Stimulated activated CD8-positive, alpha-beta memory T cell treated with anti-CD3 and anti-CD28 coated beads, Interleukin-15, amount 100 ng/mL, for 48 hours (primary cell): Measurements from ENCODE around the gene ZBTB8A.
A peak's percentile ranks its signal among the peaks of the same experiment; 100 is the strongest.
"Not testable (repeated sequence)": the region's sequence is repeated elsewhere in the genome, so short reads cannot be mapped to it uniquely, and the experiment has no call there.

Source experiments
- DNase-seq, 2 donors: peaks; one replicate each; pipeline ENCODE4 v3.0.0-alpha.2; 2020; ENCODE audit warnings: low read depth in 2 of 2

The ZBTB8A gene

DNA sequence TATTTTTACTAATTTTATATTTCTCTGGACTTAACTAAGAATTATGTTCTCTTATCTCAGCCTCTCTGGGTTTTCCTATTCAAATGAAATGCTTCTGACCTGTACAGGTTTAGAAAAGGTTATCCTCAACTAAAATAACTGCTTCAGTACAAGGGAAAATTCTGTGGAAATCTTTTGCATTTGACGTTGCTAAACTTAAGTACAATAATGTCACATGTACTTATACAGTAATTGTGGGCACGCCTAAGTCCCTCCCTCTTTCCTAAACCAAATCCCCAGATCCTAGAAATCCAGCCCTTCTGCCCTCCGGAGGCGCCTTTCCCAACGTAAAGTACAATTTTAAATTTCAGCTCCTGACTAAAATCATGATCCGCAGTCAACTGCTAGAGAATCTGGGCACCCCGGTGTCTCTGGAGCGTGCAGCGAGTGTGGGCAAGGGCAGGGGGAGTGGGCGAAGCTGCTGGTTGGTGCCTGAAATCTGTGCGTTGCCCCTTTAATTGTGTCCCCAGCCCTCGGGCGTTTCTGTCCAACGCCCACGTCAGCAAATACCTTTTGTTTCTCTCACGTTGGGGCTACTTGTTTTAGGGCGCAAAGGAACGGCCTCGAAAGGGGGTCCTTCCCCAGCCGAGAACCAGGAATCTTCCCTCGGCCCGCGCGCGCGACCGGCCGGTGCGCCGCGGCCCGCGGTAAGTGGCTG lies at the start of gene ZBTB8A:
Gene ZBTB8A (plus strand): TSS at position 541 of the 697 bp plus-strand sequence. CDS start 53,505 bp downstream, outside the sequence.
- no peak for DNase-seq

DNA sequence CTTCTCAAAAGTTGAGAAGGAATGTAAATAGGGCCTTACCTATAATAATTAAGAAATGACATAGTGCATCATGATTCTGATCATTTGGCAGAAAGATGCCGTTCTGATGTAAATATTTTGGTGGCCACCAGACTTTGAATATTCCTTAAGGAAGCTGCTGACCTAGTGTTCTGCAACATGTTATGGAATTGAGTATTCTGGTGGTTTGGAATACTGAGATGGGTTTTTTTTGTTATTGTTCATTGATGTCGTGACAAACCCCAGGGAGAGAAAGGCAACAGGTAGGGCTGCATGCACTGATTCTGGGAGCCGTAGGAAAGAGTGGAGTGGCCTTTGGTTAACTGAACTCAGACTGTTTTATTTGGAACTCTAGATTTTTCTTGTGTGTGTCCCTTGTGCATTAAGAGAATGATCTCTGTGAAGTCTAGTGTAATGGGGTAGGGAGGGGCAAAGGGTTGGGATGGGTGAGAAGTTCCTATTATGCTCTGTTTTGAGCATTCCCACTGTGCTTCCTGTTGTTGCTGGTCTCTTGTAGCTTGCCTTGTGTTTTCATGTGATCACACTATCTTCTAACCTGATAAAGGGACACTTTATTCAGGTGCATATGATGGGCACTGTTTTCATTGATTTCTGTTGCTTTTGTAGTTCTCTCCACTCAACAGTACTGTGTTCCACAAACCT lies 49.3 kb upstream of the ZBTB8A start:
- DNase-seq = no peak

DNA sequence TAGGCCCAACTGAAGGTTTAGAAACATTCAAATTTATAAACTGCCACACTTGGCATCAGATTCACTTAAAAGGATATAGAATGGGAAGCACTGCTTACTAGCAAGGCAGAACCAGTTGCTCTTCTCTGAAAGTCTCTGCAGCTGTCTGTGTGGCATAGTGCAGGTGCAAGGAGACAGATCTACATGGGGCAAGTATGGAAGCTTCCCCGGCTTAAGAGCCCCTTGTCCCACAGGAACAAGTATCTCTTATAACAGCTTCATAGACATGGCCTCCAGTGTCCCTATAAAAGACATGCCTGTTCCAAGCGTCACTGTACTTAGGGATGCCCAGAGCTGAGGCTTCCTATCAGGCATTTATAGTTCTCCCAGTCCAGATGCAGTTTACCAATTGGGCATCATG lies 47.8 kb upstream of the ZBTB8A start:
- no peak for DNase-seq

DNA sequence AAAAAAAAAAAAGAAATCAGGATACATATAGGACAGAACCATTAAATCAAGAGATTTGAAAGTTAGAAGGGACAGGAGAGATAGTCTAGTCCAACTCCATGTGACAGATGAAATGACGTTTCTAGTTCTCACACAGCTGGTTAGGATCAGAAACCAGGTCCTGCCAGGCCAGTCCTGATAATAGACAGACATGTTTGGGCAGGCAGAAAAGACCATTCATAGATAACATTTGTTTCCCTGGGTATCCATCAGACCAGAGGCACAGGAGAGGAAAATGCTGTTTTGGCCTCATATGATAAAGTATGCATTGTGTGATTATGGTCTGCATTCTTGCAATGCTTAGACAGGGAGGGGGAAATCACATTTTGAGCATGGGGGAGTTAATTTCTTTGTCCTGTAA lies 45.0 kb upstream of the ZBTB8A start:
- DNase-seq = no peak

DNA sequence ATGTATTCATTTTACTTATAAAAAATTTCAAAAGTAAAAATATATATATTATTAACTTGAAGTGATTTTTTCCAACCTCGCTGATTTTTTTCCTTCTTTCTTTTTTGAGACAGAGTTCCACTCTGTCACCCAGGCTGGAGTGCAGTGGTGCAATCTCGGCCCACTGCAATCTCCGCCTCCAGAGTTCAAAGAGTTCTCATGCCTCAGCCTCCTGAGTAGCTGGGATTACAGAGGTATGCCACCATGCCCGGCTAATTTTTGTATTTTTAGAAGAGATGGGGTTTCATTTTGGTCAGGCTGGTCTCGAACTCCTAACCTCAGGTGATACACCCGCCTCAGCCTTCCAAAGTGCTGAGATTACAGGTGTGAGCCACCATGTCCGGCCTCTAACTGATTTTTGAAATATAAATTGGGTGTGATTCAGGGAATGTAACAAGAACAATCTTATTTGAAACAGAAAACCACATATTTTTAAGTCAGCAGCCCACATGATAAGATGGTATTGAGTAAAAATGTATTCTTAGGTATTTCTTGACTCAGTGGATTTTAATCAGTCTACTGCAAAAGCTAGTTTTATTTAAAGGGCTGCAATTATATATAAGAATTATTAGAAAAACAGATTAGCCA lies 44.4 kb upstream of the ZBTB8A start:
- DNase-seq = no peak

DNA sequence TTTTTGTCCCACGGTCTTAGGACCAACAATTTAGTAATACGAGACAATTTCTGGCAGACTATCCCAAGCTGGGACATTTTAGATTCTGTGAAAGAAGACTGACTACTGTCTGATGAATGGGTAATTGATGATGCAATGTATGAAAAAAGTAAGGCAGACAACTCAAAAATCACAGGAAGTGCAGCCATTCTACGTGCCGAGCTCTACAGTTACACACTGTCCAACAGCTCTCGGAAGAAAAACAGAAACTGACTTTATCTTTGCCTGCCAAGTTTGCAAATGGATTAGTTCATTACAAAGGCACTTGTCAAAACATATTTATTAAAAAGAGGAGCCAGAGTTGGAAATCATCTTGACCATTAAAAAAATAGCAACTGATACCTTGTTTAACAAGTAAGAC lies 43.1 kb upstream of the ZBTB8A start:
- DNase-seq = no peak

DNA sequence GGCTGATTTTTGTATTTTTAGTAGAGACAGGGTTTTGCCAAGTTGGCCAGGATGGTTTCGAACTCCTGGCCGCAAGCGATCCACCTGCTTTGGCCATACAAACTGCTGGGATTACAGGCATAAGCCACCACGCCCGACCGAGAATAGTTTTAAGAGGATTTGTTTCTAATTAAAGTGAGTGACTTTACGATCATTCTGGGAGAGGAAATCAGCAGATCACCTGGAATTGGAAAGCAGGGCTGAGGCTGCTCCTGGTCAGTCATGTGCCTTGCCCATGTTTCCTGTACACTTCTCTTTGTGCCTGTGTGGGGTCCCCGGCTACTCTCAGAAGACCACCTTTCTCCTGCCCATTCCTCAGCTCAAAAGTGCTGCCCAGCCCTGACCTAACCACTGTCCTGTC lies 40.5 kb upstream of the ZBTB8A start:
- no peak for DNase-seq

DNA sequence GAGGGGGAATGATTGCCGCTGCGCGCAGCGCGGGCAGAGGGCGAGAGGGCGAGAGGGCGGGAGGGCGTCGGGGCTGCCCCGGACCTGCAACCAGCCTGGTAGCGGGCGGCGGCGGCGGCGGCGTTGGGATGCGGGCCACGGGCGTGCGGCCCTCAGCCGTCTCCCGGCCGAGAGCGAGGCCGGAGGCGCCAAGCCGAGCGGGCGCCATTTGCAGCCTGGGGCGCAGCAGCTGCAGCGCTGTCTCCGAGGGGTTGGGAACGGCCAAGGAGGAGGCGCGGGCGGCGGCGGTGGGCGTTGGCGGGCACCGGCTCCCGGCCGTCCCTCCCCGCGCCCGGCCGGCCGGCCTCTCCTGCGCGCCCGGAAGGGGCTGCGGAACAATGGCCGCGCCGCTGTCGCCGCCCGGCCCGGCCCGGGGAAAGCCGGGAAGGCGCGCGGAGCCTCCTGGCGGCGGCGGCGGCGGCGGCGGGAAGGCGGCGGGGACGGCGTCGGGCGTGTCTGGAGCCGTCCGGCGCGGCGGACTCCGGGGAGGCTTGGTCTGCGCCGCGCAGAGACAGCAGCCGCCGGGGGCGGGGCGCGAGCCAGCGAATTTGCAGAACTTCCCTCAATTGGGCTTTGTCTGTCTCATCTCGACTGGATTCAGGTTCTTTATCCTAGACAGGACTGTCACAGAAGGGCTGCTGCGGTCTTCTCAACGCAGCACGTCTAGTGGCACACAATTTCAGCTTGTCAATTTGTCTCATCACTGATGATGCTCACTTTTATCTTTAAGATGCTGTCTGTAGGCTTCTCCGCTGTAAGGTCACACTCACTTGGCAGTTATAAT lies 38.6 kb upstream of the ZBTB8A start:
- peak; percentile 3 to 21 for DNase-seq

DNA sequence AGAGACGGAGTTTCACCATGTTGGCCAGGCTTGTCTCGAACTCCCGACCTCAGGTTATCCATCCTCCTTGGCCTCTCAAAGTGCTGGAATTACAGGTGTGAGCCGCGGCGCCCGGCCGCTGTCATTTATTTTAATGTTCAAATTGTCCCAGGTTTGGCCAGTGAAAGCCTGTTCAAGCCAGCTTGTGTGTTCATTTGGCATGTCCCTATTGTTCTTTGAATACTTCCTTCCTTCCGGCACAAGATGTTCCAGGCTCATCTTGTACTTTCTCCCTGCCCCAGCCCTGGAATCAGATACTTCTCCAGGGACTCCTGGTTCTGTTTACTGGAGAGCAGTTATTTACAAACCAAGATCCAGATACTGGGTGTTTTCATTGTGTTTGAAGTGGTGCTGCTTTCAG lies 37.4 kb upstream of the ZBTB8A start:
- no peak for DNase-seq

DNA sequence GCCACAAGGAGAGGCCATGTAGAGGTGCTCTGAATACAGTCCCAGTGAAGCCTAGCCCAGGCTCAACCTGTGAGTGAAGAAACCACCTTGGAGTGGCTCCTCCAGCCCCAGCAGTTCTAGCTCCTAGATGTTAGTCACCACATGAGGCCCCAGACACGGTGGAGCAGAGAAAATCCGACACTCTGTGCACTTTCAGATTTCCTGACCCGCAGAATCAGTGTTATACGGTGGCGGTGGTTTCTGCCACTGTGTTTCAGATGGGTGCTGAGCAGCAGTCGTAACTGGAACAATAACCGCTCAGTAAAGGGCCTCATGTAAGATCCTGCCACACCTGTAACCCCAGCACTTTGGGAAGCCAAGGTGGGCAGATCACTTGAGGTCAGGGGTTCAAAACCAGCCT lies 36.1 kb upstream of the ZBTB8A start:
- DNase-seq = no peak

DNA sequence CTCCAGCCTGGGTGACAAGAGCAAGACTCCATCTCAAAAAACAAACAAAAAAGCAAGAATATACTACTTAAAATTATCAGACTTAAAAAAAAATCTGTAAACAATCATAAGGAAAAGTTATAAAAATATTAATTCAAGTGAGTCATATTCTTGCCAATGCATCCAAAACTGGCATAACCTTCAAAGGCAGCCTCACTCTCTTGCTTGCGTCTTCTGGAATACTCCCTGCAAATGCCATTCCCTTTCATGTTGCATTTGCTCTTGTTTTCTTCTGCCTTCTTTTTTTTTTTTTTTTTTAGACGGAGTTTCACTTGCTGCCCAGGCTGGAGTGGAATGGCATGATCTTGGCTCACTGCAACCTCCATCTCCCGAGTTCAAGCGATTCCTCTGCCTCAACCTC lies 32.2 kb upstream of the ZBTB8A start:
- no peak for DNase-seq

DNA sequence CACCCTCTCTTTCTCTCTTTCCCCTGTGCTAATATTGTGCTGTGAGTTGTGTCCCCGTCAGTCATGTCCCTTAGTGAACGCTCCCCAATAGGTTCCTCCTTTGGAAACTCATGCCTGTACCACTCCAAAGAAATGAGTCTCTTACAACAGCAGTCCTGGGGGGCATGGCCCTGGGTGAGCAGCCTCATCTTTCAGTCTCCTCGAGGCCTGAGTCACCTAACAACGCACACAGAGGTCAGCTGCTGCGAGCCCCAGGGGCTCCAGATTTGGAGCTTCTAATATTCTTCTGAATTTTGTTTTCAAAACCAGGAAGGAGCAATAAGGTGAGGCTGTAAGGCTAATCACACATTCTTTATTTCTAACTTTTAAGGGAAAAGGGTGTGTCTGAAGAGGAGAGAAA lies 30.5 kb upstream of the ZBTB8A start:
- no peak for DNase-seq

DNA sequence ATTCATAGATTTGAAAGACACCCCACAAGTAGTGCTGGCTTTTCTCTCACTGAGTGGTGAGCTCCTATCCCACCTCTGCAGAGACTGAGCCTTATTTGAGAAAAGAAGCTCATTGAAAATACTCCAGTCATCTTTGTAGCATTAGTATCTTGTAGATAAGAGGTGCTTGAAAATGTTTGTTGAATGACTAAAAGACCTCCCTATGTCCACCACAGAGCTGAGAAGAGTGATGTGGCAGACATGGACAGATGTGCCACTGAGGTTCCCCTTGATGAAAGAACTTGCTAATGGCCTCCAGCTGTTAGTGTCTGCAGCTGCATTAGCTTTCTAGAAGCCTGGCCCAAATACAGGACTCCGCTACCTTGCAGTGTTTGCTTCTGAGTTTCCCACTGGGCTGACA lies 29.3 kb upstream of the ZBTB8A start:
- DNase-seq = no peak

DNA sequence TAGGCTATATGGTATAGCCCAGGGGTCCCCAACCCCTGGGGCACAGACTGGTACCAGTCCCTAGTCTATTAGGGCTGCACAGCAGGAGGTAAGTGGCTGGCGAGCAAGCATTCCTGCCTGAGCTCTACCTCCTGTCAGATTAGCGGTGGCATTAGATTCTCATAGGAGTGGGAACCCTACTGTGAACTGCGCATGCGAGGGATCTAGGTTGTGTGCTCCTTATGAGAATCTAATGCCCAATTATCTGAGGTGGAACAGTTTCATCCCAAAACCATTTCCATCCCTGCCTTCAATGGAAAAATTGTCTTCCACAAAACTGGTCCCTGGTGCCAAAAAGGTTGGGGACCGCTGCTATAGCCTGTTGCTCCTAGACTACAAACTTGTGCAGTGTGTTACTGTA lies 22.8 kb upstream of the ZBTB8A start:
- DNase-seq = no peak

DNA sequence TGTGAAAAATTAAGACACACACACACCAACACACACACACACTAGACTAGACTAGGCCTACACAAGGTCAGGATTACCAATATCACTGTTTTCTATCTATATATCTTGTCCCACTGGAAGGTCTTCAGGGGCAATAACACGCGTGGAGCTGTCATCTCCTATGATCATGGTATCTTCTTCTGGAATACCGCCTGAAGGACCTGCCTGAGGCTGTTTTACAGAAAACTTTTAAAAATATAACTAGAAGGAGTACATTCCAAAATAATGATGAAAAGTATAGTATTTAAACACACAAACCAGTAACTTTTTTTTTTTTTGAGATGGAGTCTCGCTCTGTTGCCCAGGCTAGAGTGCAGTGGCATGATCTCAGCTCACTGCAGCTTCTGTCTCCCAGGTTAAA lies 20.3 kb upstream of the ZBTB8A start:
- no peak for DNase-seq

DNA sequence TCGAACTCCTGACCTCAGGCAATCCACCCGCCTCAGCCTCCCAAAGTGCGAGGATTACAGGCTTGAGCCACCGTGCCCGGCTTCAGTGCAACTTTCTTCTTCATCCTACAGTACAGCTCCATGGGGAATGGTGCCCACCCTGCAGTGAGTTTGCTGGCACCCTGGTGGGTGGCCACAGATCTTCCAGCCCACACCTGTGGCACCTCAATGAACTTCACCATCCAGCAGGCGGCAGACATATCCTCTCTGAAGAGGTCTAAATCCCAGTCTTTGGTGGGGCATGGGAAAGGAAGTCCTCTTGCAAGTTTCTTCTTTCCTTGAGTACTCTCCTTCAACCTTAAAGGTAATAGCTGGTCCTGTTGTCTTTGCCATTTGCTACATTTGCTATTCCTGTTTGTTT lies 18.1 kb upstream of the ZBTB8A start:
- DNase-seq = no peak

DNA sequence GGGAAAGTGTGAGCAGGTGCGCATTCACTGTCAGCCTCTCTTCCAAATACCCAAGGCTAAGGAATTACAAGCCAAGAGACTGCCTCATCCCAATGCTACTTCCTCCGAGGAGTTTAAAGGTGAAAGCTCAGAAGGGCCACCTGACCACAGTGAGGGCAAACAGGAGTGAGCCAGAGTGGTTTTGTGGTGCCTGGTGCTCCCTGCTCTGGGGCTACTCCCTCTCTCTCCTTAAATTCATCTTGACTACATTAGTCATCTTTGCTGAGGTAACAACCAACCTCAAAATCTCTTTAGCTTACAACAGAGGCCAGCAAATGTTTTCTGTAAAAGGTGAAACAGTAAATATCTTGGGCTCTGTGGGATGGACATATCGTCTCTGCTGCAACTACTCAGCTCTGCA lies 14.2 kb upstream of the ZBTB8A start:
- DNase-seq = no peak

DNA sequence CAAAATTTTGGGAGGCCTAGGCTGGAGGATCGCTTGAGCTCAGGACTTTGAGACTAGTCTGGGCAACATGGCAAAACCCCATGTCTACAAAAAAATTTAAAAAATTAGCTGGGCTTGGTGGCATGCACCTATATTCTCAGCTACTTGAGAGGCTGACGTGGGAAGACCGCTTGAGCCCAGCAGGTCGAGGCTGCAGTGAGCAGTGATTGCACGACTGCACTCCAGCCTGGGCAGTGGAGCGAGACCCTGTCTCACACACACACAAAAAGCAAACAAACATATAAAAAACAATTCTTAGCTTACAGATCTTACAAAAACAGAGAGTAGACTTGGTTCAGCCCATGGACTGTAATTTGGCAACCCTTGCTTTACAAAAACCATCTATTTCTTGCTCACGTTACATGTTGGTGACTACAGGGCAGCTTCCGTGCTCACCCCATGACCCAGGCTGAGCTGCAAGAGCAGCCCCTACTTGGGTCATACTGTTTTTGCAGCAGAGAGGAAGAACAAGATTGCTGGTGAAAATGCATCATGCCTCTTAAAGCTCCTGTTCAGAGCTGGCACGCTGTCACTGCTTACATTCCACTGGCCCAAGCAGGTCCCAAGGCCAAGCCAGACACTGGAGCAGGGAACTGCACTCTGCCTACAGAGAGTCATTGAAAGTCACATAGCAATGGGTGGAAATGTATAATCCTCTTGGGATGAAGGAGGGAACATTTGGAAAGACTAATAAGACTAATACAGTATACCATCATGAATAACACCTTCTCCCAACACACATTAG lies 13.4 kb upstream of the ZBTB8A start:
- no peak for DNase-seq

DNA sequence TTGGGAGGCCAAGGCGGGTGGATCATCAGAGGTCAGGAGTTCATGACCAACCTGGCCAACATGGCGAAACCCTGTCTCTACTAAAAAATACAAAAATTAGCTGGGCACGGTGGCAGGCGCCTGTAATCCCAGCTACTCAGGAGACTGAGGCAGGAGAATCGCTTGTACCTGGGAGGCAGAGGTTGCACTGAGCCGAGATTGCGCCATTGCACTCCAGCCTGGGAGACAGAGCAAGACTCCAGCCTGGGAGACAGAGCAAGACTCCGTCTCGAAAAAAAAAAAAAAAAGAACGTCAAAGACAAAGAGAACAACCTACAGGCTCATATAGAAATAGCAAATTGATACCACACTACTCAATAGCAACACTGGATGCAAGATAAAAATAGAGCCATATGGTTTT lies 10.7 kb upstream of the ZBTB8A start:
- not testable (repeated sequence) for DNase-seq

DNA sequence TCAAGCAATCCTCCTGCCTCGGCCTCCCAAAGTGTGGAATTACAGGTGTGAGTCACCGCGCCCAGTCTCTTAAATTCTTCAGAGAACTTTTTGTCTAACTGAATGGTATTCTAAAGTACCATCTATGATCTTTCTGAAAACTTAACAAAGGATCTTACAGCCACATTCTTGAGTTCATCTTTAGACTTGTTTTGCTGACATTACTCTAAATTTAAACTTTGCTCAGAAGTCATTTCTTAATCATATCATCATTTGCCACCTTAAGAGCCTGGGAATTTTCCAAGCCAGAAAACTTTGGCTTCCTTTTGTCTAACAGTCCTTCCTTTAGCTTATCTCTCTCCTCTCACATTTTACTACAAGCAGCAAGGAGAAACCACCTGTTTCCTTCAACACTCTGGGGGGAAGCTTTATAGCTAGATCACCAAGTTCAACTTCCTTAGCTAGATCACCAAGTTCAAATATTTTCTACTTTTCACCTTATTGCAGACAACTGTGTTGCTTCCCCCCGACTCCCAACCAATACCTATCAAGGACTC lies 5.4 kb upstream of the ZBTB8A start:
- no peak for DNase-seq

DNA sequence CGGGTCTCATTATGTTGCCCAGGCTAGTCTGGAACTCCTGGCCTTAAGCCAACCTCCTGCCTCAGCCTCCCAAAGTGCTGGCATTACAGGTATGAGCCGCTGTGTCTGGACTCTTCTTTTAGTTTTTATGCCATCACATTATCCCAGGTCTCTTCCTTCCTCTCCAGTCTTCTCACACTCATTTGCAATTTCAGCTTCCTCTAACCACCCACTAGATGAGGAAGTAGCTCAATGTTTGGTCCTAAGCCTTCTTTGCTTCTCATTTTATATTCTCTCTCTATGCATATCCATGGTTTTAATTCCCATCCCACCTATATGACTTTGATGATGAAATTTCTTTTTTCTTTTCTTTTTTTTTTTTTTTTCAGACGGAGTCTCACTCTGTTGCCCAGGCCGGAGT lies 3.1 kb upstream of the ZBTB8A start:
- DNase-seq = no peak
